K562 (cell line): ENCODE data around the gene DOK3. TPM values are rescaled to one million over a fixed set of nuclear protein-coding genes. Genes with fewer than 3 reads are reported as not detected.

Experiments used
- BRCA1 ChIP-seq, 2 experiments: fragments of 450-650 bp in 1 of 2; sonication (generic) in 1 of 2; formaldehyde crosslinking in 1 of 2; IDR thresholded peaks; 2 replicates each; pipeline versions ENCODE4 v1.5.0 to v1.6.1; 2017 to 2020; ENCODE audit warnings: mild to moderate bottlenecking in 1 of 2, missing genetic modification reagents in 1 of 2
- CHD2 ChIP-seq: IDR thresholded peaks from 2 replicates; pipeline ENCODE4 v1.6.1; 2011; ENCODE audit warnings: low read depth, low read length
- EWSR1 ChIP-seq: fragments of 450-650 bp; IDR thresholded peaks from 2 replicates; pipeline ENCODE4 v1.6.1; 2018; ENCODE audit warnings: borderline replicate concordance, mild to moderate bottlenecking, low read depth, moderate library complexity; ENCODE audit not compliant: partially characterized antibody
- NBN ChIP-seq: fragments of 450-650 bp; IDR thresholded peaks from 2 replicates; pipeline ENCODE4 v1.6.1; 2016; ENCODE audit warnings: low read depth, mild to moderate bottlenecking
- NFE2 ChIP-seq: IDR thresholded peaks from 2 replicates; pipeline ENCODE4 v1.6.1; 2014; ENCODE audit warnings: antibody characterized with exemption, low read depth
- NFIC ChIP-seq: fragments of 450-650 bp; IDR thresholded peaks from 2 replicates; pipeline ENCODE4 v1.6.1; 2017; ENCODE audit warnings: mild to moderate bottlenecking, inconsistent platforms
- NUFIP1 ChIP-seq: fragments of 450-650 bp; IDR thresholded peaks from 2 replicates; pipeline ENCODE4 v1.6.1; 2018; ENCODE audit not compliant: partially characterized antibody
- PHTF2 ChIP-seq: fragments of 250-450 bp; sonication (Bioruptor Pico); IDR thresholded peaks from 2 replicates; pipeline ENCODE4 v1.5.0; 2021; ENCODE audit warnings: mild to moderate bottlenecking
- SAFB2 ChIP-seq: fragments of 200-400 bp; formaldehyde crosslinking; IDR thresholded peaks from 2 replicates; pipeline ENCODE4 v1.6.1; 2018; ENCODE audit warnings: borderline replicate concordance, low read length, low read depth, moderate library complexity; ENCODE audit not compliant: severe bottlenecking
- SMARCA5 ChIP-seq: fragments of 450-650 bp; IDR thresholded peaks from 2 replicates; pipeline ENCODE4 v1.6.1; 2016
- SMARCE1 ChIP-seq: fragments of 450-650 bp; IDR thresholded peaks from 2 replicates; pipeline ENCODE4 v1.7.1; 2016; ENCODE audit warnings: mild to moderate bottlenecking
- SRSF9 ChIP-seq: fragments of 200-400 bp; formaldehyde crosslinking; IDR thresholded peaks from 2 replicates; pipeline ENCODE4 v1.6.1; 2017; ENCODE audit warnings: low read depth, low read length, borderline replicate concordance
- TCFL5 ChIP-seq: fragments of 250-450 bp; sonication (Bioruptor Pico); conservative IDR thresholded peaks from 2 replicates; pipeline ENCODE4 v1.6.1; 2021; ENCODE audit warnings: mild to moderate bottlenecking, moderate library complexity, matching md5 sums
- ZNF140 ChIP-seq: fragments of 250-450 bp; sonication (Bioruptor Pico); IDR thresholded peaks from 2 replicates; pipeline ENCODE4 v1.8.0; 2021; ENCODE audit warnings: moderate library complexity, mild to moderate bottlenecking, inconsistent platforms
- ZNF77 ChIP-seq: fragments of 250-450 bp; sonication (Bioruptor Pico); IDR thresholded peaks from 2 replicates; pipeline ENCODE4 v1.5.0; 2020
- ZNF785 ChIP-seq: fragments of 250-450 bp; sonication (Bioruptor Pico); IDR thresholded peaks from 2 replicates; pipeline ENCODE4 v1.4.0; 2020; ENCODE audit warnings: mild to moderate bottlenecking
- polyA plus RNA-seq, 8 experiments: library from polyadenylated mRNA; depleted of rRNA in 4 of 8; stranded (reverse) in 5 of 8; unstranded in 3 of 8; fragments of >200 nt; fragmentation: Nextera tagmentation in 2 of 8; fragmentation: Illumina TruSeq in 1 of 8; extraction: Ambion mirVana in 2 of 8; extraction: Trizol in 1 of 8; gene quantifications; 2 replicates each; pipeline versions ENCODE4 v1.2.1 to v1.2.3, GENCODE V29; 2011 to 2014; ENCODE audit warnings: inconsistent platforms in 1 of 8, missing spikeins in 1 of 8
- total RNA-seq, 7 experiments: library from RNA; depleted of rRNA in 6 of 7; stranded (reverse); fragments of >200 nt in 6 of 7; fragmentation: Illumina TruSeq in 2 of 7; extraction: Trizol in 2 of 7; gene quantifications; 2 replicates each; pipeline versions ENCODE4 v1.2.1 to v1.2.3, GENCODE V29; 2011 to 2021; ENCODE audit warnings: low replicate concordance in 1 of 7
- TF ChIP-seq, protein P1 (sequence below): sonication (generic); formaldehyde crosslinking; IDR thresholded peaks from 2 replicates; pipeline ENCODE4 v1.8.0; 2022; ENCODE audit warnings: mild to moderate bottlenecking, missing genetic modification reagents
- TF ChIP-seq, protein P2 (sequence below): fragments of 250-450 bp; sonication (Bioruptor Pico); IDR thresholded peaks from 2 replicates; pipeline ENCODE4 v1.8.0; 2021; ENCODE audit warnings: mild to moderate bottlenecking, moderate library complexity
- TF ChIP-seq, protein P3 (sequence below), 2 experiments: fragments of 450-650 bp; IDR thresholded peaks; 2 replicates each; pipeline ENCODE4 v1.6.1; 2016; ENCODE audit warnings: mild to moderate bottlenecking in 2 of 2, borderline replicate concordance in 1 of 2, low read depth in 1 of 2, moderate library complexity in 1 of 2

DOK3 gene
- total and polyA plus RNA-seq, 9 of the 15 experiments (the other 6 are each of a cell fraction or from before 2014, with no cell fraction given), result 1.3 to 23.0 (median 8.0) TPM

DNA sequence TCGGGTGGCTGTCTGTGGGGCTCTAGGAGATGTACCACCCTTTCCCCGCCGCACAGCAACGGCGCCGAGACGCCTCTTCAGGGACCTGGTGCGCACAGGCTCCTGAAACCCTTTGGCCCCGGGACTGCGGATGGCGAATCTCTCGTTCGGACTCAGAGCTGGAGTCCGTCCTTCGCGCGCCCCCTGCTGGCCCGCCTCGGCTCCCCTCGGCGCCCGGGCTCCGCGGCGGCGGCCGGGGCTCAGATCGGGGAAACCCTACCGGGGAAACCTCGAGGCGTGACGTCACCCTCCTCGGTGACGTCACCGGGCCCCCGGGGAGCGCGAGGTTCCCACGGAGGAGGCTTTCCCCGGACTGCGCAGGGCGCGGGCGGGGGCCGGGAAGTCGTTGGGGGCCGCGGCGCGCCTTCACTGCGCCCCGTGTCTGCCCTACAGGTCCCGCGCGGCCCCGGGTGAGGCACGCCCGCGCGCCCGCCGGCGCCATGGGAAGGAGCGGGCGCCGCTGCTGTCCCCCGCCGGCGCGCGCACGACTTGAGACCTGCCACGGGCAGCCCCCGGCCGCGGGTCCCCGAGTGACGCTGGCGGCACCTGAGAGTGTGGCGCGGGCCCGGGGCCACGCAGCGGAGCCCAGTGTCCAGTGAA is 55.1 kb downstream of the DOK3 start (continued):
- TF ChIP-seq EWSR1 (no peak), SAFB2 (no peak), SMARCA5 (no peak), NBN (peak; percentile 92), CHD2 (no peak), NUFIP1 (no peak), PHTF2 (no peak), ZNF140 (CRISPR knock-in tag) (no peak), SMARCE1 (no peak), TCFL5 (no peak), BRCA1 (IDR thresholded peaks at IDR 0.05) (no peak), BRCA1 (CRISPR knock-in tag; IDR thresholded peaks at IDR 0.05) (no peak), SRSF9 (no peak), ZNF785 (CRISPR knock-in tag) (no peak), ZNF77 (CRISPR knock-in tag) (no peak), NFE2 (no peak), NFIC (peak; percentile 36)
- TF ChIP-seq, protein P1, sequence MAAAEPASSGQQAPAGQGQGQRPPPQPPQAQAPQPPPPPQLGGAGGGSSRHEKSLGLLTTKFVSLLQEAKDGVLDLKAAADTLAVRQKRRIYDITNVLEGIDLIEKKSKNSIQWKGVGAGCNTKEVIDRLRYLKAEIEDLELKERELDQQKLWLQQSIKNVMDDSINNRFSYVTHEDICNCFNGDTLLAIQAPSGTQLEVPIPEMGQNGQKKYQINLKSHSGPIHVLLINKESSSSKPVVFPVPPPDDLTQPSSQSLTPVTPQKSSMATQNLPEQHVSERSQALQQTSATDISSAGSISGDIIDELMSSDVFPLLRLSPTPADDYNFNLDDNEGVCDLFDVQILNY (CRISPR knock-in tag), result no peak
- TF ChIP-seq, protein P2, sequence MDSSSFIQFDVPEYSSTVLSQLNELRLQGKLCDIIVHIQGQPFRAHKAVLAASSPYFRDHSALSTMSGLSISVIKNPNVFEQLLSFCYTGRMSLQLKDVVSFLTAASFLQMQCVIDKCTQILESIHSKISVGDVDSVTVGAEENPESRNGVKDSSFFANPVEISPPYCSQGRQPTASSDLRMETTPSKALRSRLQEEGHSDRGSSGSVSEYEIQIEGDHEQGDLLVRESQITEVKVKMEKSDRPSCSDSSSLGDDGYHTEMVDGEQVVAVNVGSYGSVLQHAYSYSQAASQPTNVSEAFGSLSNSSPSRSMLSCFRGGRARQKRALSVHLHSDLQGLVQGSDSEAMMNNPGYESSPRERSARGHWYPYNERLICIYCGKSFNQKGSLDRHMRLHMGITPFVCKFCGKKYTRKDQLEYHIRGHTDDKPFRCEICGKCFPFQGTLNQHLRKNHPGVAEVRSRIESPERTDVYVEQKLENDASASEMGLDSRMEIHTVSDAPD, result no peak
- TF ChIP-seq, protein P3, sequence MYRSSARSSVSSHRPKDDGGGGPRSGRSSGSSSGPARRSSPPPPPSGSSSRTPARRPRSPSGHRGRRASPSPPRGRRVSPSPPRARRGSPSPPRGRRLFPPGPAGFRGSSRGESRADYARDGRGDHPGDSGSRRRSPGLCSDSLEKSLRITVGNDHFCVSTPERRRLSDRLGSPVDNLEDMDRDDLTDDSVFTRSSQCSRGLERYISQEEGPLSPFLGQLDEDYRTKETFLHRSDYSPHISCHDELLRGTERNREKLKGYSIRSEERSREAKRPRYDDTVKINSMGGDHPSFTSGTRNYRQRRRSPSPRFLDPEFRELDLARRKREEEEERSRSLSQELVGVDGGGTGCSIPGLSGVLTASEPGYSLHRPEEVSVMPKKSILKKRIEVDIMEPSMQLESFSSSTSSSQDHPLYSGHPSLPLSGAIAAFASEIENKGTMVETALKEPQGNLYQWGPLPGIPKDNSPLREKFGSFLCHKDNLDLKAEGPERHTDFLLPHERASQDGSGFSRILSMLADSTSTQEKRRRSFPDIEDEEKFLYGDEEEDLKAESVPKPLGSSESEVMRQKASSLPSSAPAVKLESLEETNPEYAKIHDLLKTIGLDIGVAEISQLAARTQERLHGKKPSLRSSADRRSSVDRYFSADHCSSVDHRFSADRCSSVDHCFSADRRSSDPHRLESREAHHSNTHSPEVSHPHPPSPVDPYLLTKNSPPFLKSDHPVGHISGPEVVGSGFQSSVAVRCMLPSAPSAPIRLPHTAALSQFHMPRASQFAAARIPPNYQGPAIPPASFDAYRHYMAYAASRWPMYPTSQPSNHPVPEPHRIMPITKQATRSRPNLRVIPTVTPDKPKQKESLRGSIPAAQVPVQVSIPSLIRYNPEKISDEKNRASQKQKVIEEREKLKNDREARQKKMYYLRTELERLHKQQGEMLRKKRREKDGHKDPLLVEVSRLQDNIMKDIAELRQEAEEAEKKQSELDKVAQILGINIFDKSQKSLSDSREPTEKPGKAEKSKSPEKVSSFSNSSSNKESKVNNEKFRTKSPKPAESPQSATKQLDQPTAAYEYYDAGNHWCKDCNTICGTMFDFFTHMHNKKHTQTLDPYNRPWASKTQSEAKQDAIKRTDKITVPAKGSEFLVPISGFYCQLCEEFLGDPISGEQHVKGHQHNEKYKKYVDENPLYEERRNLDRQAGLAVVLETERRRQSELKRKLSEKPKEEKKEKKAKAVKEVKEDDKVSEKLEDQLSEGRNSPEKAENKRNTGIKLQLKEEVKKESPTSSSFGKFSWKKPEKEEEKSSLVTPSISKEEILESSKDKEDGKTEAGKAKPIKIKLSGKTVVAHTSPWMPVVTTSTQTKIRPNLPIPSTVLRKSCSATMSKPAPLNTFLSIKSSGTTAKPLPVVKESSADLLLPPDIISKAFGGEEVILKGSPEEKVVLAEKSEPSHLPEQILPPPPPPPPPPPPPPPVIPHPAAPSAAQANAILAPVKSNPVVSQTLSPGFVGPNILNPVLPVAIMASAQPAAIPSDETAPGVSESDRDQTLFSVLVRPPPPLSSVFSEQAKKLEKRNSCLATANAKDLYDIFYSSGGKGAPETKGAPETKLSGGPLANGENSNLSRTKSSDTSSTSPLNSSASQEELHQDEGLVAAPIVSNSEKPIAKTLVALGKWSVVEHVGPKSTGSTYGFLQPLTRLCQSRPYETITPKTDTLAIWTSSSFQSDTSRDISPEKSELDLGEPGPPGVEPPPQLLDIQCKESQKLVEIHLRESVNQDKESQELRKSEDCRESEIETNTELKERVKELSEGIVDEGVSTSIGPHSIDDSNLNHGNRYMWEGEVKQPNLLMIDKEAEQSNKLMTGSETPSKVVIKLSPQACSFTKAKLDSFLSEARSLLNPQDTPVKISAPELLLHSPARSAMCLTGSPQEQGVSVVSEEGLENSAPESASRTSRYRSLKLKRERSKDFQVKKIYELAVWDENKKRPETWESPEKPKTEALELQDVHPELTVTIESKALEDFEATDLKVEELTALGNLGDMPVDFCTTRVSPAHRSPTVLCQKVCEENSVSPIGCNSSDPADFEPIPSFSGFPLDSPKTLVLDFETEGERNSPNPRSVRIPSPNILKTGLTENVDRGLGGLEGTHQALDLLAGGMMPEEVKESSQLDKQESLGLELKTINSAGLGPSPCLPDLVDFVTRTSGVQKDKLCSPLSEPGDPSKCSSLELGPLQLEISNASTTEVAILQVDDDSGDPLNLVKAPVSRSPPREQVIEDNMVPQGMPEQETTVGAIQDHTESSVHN (IDR thresholded peaks at IDR 0.05; ENCODE audit: borderline replicate concordance in 1 of 2, low read depth in 1 of 2), result no peak
